ENCODE measurements around the gene TMEM141.
"Not testable (repeated sequence)": the region's sequence is repeated elsewhere in the genome, so short reads cannot be mapped to it uniquely, and the experiment has no call there.

TMEM141 gene

DNA sequence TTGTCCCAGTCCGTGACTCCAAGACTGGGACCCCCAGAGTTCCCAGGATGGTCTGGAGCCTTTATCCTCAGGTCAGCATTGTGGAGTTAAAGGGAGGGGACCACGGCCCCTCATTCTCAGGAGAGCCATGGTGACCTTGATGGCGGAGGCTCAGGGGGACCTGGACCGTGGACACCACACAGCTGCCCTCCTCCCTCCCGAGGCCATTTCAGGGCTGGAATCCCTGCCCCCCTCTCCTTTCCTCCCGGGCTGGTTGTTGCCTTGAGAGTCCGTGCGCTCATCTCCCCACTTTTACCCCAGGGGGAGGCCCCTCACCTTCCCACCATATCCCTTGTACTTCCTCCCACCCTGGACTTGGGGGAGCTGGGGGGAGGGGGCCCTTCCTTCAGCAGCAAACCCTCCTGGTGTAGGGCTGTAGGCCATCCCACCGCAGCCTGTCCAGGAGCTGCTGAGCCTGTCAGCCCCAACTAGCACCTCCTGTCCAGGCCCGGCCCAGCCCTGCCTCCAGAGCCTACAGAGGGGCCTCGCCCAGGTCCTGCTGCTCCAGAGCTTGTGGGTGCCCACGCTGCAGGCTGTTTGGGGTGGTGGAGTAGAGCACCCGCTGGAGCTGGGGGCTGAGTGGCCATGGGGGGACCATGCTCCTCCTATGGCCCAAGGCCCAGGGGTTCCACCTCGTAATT, 36.8 kb downstream of the TMEM141 start:
- H3K9ac ChIP-seq (ENCODE audit: low read length), result no peak overlapping the region
- H3K27ac ChIP-seq (ENCODE audit: low read depth, low read length), result no peak overlapping the region
- H3K4me1 ChIP-seq (ENCODE audit: insufficient read depth, low read length), result no peaks in the 10 kb centered on the region
- H3K27me3 ChIP-seq (ENCODE audit: control insufficient read depth in 1 of 2, insufficient read depth in 2 of 2, low read length in 2 of 2), result no peaks in the 10 kb centered on the region
- no peak overlapping the region for H3K4me3 ChIP-seq (ENCODE audit: low read depth in 1 of 2, low read length in 2 of 2)
- no peaks in the 10 kb centered on the region for H3K9me3 ChIP-seq (ENCODE audit: low read length)
- H3K36me3 ChIP-seq (ENCODE audit: insufficient read depth, low read length), result peaks cover 42% of the 10 kb centered on the region

- no peaks in the 10 kb centered on the region for H3K27me3 ChIP-seq (ENCODE audit: control insufficient read depth in 1 of 2, insufficient read depth in 2 of 2, low read length in 2 of 2)
- H3K36me3 ChIP-seq (ENCODE audit: insufficient read depth, low read length), result peaks cover 40% of the 10 kb centered on the region
- H3K27ac ChIP-seq (ENCODE audit: low read depth, low read length), result no peak overlapping the region
- H3K9me3 ChIP-seq (ENCODE audit: low read length), result no peaks in the 10 kb centered on the region
- H3K4me1 ChIP-seq (ENCODE audit: insufficient read depth, low read length), result no peaks in the 10 kb centered on the region
- no peak overlapping the region for H3K4me3 ChIP-seq (ENCODE audit: low read depth in 1 of 2, low read length in 2 of 2)
- no peak overlapping the region for H3K9ac ChIP-seq (ENCODE audit: low read length)
Measured at GRCh38 chr9:136828474-136829140, 37.5 kb downstream of the TMEM141 start.

DNA sequence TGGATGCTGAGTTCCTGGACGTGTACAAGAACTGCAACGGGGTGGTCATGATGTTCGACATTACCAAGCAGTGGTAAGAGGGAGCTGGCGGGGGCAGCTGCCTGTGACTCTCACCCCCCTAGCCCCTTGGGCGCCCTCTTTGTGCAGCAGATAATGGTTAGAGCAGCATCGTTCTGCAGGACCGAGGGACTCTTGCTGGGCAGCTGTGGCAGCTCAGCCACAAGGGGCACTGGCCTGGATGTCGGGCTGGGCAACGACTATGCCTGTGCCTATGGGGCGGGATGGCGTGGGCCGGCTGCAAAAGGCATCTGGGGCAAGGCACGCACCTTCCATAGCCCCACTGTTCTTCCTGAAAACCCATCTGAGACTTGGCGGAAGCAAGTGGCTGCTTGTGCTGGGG, 38.3 kb downstream of the TMEM141 start:
- no peaks in the 10 kb centered on the region for H3K9me3 ChIP-seq (ENCODE audit: low read length)
- no peak overlapping the region for H3K4me3 ChIP-seq (ENCODE audit: low read depth in 1 of 2, low read length in 2 of 2)
- no peak overlapping the region for H3K27ac ChIP-seq (ENCODE audit: low read depth, low read length)
- no peaks in the 10 kb centered on the region for H3K4me1 ChIP-seq (ENCODE audit: insufficient read depth, low read length)
- H3K36me3 ChIP-seq (ENCODE audit: insufficient read depth, low read length), result peaks cover 35% of the 10 kb centered on the region
- no peaks in the 10 kb centered on the region for H3K27me3 ChIP-seq (ENCODE audit: control insufficient read depth in 1 of 2, insufficient read depth in 2 of 2, low read length in 2 of 2)
- no peak overlapping the region for H3K9ac ChIP-seq (ENCODE audit: low read length)

- H3K27me3 ChIP-seq (ENCODE audit: control insufficient read depth in 1 of 2, insufficient read depth in 2 of 2, low read length in 2 of 2), result no peaks in the 10 kb centered on the region
- no peak overlapping the region for H3K27ac ChIP-seq (ENCODE audit: low read depth, low read length)
- H3K4me1 ChIP-seq (ENCODE audit: insufficient read depth, low read length), result no peaks in the 10 kb centered on the region
- H3K9me3 ChIP-seq (ENCODE audit: low read length), result no peaks in the 10 kb centered on the region
- H3K4me3 ChIP-seq (ENCODE audit: low read depth in 1 of 2, low read length in 2 of 2), result no peak overlapping the region
- H3K9ac ChIP-seq (ENCODE audit: low read length), result no peak overlapping the region
- peaks cover 35% of the 10 kb centered on the region for H3K36me3 ChIP-seq (ENCODE audit: insufficient read depth, low read length)
Measured at GRCh38 chr9:136829981-136830885, 39.1 kb downstream of the TMEM141 start.

DNA sequence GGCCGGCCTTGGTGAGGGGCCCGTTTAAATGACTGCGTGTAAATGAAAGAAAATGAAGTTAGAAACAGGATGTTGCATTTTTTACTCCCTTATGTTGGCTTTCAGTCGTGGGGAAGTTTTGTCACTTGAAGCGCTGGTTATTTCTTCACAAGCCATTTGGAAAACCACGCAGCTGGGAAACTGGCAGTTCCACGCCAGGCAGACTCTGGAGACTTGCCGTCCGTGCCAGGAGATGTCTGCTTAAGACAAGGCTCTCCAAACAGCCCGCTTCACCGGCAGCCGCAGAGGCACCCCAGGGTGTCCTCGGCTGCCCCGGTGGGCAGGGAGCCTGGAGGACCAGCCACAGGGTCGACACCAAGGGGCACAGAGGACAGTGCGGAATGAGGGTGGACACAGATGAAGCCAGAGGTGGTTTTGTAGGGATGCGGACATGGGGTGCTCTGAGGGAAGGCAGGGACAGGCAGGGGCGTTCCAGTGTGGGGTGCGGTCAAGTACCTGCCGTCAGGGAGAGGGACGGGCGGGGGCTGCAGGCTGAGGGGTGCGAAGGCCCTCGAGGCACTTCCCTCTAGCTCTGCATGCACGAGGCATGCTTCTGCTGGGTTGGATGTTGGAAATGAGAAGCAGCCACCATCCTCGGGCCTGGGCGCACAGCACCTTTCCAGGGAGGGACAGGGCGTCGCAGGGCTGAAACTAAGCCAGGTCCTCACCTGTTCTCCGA, 40.0 kb downstream of the TMEM141 start:
- Histone ChIP-seq H3K27ac (ENCODE audit: low read depth, low read length) (no peak overlapping the region), H3K36me3 (ENCODE audit: insufficient read depth, low read length) (peaks cover 27% of the 10 kb centered on the region), H3K9me3 (ENCODE audit: low read length) (no peaks in the 10 kb centered on the region)

DNA sequence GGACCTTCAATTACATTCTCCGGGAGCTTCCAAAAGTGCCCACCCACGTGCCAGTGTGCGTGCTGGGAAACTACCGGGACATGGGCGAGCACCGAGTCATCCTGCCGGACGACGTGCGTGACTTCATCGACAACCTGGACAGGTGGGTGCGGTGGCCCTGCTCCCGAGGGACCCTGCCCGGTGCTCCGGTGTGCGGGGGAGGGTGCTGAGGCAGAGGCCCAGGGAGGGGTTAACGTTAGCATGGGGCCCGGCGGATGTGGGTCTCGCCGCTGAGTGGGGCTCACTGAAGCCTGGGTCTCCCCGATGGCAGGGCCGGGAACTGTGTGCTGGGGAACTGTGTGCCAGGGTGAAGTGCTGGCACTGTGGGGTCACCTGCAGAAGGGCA, 40.6 kb downstream of the TMEM141 start:
- no peak overlapping the region for H3K27ac ChIP-seq (ENCODE audit: low read depth, low read length)
- no peaks in the 10 kb centered on the region for H3K4me1 ChIP-seq (ENCODE audit: insufficient read depth, low read length)
- no peak overlapping the region for H3K9ac ChIP-seq (ENCODE audit: low read length)
- H3K9me3 ChIP-seq (ENCODE audit: low read length), result no peaks in the 10 kb centered on the region
- H3K4me3 ChIP-seq (ENCODE audit: low read depth in 1 of 2, low read length in 2 of 2), result no peak overlapping the region
- peaks cover 27% of the 10 kb centered on the region for H3K36me3 ChIP-seq (ENCODE audit: insufficient read depth, low read length)
- no peaks in the 10 kb centered on the region for H3K27me3 ChIP-seq (ENCODE audit: control insufficient read depth in 1 of 2, insufficient read depth in 2 of 2, low read length in 2 of 2)

More for the DNA sequence above, 40.0 kb downstream of the TMEM141 start:
- no peaks in the 10 kb centered on the region for H3K4me1 ChIP-seq (ENCODE audit: insufficient read depth, low read length)
- H3K9ac ChIP-seq (ENCODE audit: low read length), result no peak overlapping the region
- H3K4me3 ChIP-seq (ENCODE audit: low read depth in 1 of 2, low read length in 2 of 2), result no peak overlapping the region
- H3K27me3 ChIP-seq (ENCODE audit: control insufficient read depth in 1 of 2, insufficient read depth in 2 of 2, low read length in 2 of 2), result no peaks in the 10 kb centered on the region

GRCh38 chr9:136832581-136832980, 41.4 kb downstream of the TMEM141 start:
- Histone ChIP-seq H3K9me3 (ENCODE audit: low read length) (no peaks in the 10 kb centered on the region), H3K4me1 (ENCODE audit: insufficient read depth, low read length) (no peaks in the 10 kb centered on the region), H3K36me3 (ENCODE audit: insufficient read depth, low read length) (peaks cover 27% of the 10 kb centered on the region), H3K4me3 (ENCODE audit: low read depth in 1 of 2, low read length in 2 of 2) (no peak overlapping the region), H3K27me3 (ENCODE audit: control insufficient read depth in 1 of 2, insufficient read depth in 2 of 2, low read length in 2 of 2) (no peaks in the 10 kb centered on the region), H3K9ac (ENCODE audit: low read length) (no peak overlapping the region), H3K27ac (ENCODE audit: low read depth, low read length) (no peak overlapping the region)

DNA sequence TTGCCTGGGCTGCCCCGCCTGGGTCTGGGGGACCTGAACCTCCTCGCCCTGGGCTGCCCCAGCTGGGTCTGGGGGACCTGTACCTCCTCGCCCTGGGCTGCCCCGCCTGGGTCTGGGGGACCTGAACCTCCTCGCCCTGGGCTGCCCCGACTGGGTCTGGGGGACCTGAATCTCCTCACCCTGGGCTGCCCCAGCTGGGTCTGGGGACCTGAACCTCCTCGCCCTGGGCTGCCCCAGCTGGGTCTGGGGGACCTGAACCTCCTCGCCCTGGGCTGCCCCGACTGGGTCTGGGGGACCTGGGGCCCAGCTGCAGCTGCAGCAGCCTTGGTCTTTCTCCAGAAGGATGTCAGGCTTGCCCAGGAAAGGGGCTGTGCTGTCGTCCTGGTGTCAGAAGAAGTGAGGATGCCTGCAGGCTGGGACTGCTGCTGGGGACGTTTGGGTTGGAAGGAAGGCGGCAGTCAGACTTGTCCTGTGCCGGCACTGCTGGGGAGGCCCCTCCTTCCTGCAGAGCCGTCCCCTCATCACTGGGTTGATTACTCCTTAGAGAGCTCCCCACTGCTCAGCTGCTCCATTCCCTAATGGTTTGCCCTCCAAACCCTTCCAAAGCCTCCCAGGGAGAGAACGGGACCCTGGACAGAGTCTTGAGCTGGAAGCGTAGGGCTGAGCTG, 42.4 kb downstream of the TMEM141 start:
- H3K4me1 ChIP-seq (ENCODE audit: insufficient read depth, low read length); H3K27ac ChIP-seq (ENCODE audit: low read depth, low read length); H3K9ac ChIP-seq (ENCODE audit: low read length); H3K4me3 ChIP-seq (ENCODE audit: low read depth in 1 of 2, low read length in 2 of 2); H3K9me3 ChIP-seq (ENCODE audit: low read length); H3K27me3 ChIP-seq (ENCODE audit: control insufficient read depth in 1 of 2, insufficient read depth in 2 of 2, low read length in 2 of 2): not testable (repeated sequence)
- peaks cover 27% of the 10 kb centered on the region for H3K36me3 ChIP-seq (ENCODE audit: insufficient read depth, low read length)

DNA sequence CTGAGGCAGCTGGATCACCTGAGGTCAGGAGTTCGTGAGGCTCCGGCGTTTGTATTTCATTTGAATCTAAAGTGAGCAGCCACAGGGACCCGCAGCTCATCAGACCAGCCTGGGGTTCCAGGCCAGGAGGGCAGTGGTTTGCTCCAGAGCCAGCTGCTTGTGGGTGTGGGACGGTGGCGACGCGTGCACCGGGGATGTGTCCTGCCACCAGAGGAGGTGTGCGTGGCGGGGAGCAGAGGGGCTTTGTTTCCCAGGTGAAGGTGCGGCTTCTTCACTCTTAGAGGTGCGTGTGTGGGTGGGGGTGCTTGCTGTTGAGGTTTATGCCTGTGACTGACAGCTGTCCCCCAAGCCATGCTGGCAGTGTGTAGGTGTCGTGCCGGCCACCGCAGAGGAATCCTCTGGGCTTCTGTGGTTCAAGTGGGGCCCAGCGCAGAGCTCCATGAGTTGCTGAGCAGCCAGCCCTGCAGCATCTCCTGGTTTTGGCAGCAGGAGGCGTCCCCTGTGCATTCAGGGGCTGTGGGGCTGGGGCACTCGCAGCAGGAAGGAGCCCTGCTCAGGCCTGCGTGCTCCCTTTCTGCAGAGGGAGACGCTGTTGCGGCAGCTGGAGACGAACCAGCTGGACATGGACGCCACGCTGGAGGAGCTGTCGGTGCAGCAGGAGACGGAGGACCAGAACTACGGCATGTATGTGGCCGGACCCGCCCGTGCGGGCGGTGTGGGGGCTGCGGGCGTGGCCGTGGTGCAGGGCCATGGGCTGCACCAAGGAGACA, 44.2 kb downstream of the TMEM141 start:
- Histone ChIP-seq H3K27ac (ENCODE audit: low read depth, low read length) (no peak overlapping the region), H3K4me3 (ENCODE audit: low read depth in 1 of 2, low read length in 2 of 2) (no peak overlapping the region), H3K27me3 (ENCODE audit: control insufficient read depth in 1 of 2, insufficient read depth in 2 of 2, low read length in 2 of 2) (no peaks in the 10 kb centered on the region), H3K4me1 (ENCODE audit: insufficient read depth, low read length) (no peaks in the 10 kb centered on the region), H3K9me3 (ENCODE audit: low read length) (no peaks in the 10 kb centered on the region), H3K9ac (ENCODE audit: low read length) (no peak overlapping the region), H3K36me3 (ENCODE audit: insufficient read depth, low read length) (peaks cover 13% of the 10 kb centered on the region)
